ENCODE data around the gene TCF7L1.
A peak's percentile ranks its signal among the peaks of the same experiment; 100 is the strongest.

TCF7L1 gene

DNA sequence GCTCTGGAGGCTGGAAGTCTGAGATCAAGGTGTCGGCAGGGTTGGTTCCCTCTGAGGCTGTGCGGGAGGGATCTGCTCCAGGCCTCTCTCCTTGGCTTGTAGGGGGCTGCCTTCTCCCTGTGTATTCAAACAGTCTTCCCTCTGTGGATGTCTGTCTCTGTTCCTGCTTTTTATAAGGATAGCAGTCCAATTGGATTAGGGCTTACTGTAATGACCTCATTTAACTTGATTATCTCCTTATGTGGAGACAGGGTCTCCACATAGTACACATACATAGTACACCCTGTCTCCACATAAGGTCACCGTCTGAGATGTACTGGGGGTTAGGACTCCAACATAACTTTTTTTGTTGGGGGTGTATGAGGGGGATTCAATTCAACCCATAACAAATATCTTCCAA lies 30.5 kb downstream of the TCF7L1 start:
- no peaks in the 10 kb centered on the region for H3K27me3 ChIP-seq (ENCODE audit: control insufficient read depth, insufficient read depth, low read length)
- no peak overlapping the region for H3K9ac ChIP-seq
- H3K79me2 ChIP-seq: peaks cover 38% of the 10 kb centered on the region
- no peak overlapping the region for H3K4me2 ChIP-seq (ENCODE audit: low read length)
- H3K9me3 ChIP-seq (ENCODE audit: control insufficient read depth, low read length): no peaks in the 10 kb centered on the region
- H3K36me3 ChIP-seq (ENCODE audit: control insufficient read depth, insufficient read depth, low read length): no peaks in the 10 kb centered on the region
- H2AFZ ChIP-seq: no peak overlapping the region
- TF ChIP-seq, protein P1, sequence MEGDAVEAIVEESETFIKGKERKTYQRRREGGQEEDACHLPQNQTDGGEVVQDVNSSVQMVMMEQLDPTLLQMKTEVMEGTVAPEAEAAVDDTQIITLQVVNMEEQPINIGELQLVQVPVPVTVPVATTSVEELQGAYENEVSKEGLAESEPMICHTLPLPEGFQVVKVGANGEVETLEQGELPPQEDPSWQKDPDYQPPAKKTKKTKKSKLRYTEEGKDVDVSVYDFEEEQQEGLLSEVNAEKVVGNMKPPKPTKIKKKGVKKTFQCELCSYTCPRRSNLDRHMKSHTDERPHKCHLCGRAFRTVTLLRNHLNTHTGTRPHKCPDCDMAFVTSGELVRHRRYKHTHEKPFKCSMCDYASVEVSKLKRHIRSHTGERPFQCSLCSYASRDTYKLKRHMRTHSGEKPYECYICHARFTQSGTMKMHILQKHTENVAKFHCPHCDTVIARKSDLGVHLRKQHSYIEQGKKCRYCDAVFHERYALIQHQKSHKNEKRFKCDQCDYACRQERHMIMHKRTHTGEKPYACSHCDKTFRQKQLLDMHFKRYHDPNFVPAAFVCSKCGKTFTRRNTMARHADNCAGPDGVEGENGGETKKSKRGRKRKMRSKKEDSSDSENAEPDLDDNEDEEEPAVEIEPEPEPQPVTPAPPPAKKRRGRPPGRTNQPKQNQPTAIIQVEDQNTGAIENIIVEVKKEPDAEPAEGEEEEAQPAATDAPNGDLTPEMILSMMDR (IDR thresholded peaks at IDR 0.05): no peak
- no peak overlapping the region for H3K4me3 ChIP-seq (ENCODE audit: low read depth, low read length)
- H3K4me1 ChIP-seq: peaks cover 5% of the 10 kb centered on the region
- no peak overlapping the region for H3K27ac ChIP-seq

DNA sequence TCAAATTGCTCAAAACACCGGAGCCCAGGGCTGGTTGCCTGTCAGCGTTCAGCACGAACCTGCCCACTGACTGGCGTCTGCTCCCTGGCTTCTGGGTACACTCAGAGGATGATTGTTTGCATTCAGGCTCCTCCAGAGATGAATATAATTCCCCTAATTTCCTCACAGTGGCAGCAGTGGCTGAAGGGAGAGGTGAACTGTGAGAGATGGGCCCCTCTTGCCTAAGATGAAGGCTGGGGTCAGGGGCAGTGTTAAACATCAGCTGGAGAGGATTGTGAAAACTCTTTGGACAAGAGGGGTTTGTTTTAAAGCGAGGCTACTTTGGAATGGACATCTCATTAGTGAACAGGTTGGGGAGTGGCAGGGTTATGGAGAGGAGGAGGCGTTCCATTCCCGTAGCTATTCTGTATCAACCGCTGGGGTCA lies 31.0 kb downstream of the TCF7L1 start:
- TF ChIP-seq, protein P1 (IDR thresholded peaks at IDR 0.05): no peak
- H3K4me3 ChIP-seq (ENCODE audit: low read depth, low read length): no peak overlapping the region
- no peaks in the 10 kb centered on the region for H3K27me3 ChIP-seq (ENCODE audit: control insufficient read depth, insufficient read depth, low read length)
- H3K4me2 ChIP-seq (ENCODE audit: low read length): no peak overlapping the region
- H3K36me3 ChIP-seq (ENCODE audit: control insufficient read depth, insufficient read depth, low read length): no peaks in the 10 kb centered on the region
- peaks cover 34% of the 10 kb centered on the region for H3K79me2 ChIP-seq
- peaks cover 4% of the 10 kb centered on the region for H3K4me1 ChIP-seq
- H3K9me3 ChIP-seq (ENCODE audit: control insufficient read depth, low read length): no peaks in the 10 kb centered on the region
- H3K9ac ChIP-seq: no peak overlapping the region
- H2AFZ ChIP-seq: no peak overlapping the region
- no peak overlapping the region for H3K27ac ChIP-seq

DNA sequence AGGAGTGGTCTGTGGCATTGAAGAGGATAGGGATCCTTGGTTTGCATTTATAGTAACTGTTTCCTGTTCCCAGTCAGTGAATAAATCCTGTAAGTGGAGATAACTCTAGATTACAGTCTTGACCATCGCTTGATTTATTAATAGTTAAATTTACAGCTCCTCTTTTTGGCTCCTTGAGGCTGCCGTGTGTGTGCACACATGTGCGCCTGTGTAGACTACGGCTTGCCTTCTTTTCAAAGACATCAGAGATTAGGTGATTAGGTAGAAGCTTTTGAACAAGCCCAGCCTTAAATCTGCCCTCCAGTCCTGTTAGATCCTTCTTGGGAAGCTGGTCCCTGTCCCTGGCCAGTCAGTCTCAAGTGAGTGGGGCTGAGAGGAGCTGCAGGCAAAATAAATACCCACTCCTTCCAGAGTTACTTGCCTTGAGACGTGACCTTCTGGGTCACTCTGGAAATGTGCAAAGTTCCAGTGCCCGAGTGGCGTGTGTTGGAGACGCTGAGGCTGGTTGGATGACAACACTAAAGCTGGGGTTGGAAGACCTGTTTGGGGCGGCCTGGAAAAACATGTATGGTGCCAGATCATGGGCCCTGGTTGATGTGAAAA lies 32.0 kb downstream of the TCF7L1 start:
- H3K4me3 ChIP-seq (ENCODE audit: low read depth, low read length): no peak overlapping the region
- H3K4me1 ChIP-seq: peaks cover 13% of the 10 kb centered on the region
- H3K36me3 ChIP-seq (ENCODE audit: control insufficient read depth, insufficient read depth, low read length): no peaks in the 10 kb centered on the region
- TF ChIP-seq, protein P1 (IDR thresholded peaks at IDR 0.05): no peak
- no peaks in the 10 kb centered on the region for H3K9me3 ChIP-seq (ENCODE audit: control insufficient read depth, low read length)
- H3K9ac ChIP-seq: no peak overlapping the region
- H3K79me2 ChIP-seq: peaks cover 23% of the 10 kb centered on the region
- H2AFZ ChIP-seq: peak overlapping the region; percentile 1
- no peak overlapping the region for H3K27ac ChIP-seq
- H3K4me2 ChIP-seq (ENCODE audit: low read length): no peak overlapping the region
- H3K27me3 ChIP-seq (ENCODE audit: control insufficient read depth, insufficient read depth, low read length): no peaks in the 10 kb centered on the region

DNA sequence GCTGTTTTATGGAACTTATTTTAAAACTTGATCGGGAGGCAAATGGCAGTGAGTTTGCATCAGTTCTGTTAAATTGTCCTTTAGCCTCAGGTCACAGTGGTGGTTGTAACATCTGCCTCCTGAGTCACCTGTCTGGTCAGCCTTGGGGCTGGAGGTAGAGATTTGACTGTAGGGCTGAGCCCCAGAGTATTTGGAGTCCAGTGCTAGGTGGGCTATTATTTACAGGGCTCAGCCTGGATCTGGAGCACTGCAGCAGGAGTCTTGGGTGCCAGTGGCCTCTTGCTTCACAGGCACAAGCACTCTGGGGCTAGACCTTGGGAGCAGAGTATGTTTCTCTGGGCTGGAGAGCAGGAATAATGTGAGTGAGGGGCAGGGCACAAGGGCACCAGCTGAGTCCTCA lies 32.8 kb downstream of the TCF7L1 start:
- no peaks in the 10 kb centered on the region for H3K9me3 ChIP-seq (ENCODE audit: control insufficient read depth, low read length)
- H3K27ac ChIP-seq: no peak overlapping the region
- H3K4me2 ChIP-seq (ENCODE audit: low read length): no peak overlapping the region
- no peak overlapping the region for H2AFZ ChIP-seq
- H3K27me3 ChIP-seq (ENCODE audit: control insufficient read depth, insufficient read depth, low read length): no peaks in the 10 kb centered on the region
- TF ChIP-seq, protein P1 (IDR thresholded peaks at IDR 0.05): no peak
- H3K4me1 ChIP-seq: peaks cover 13% of the 10 kb centered on the region
- peaks cover 18% of the 10 kb centered on the region for H3K79me2 ChIP-seq
- no peaks in the 10 kb centered on the region for H3K36me3 ChIP-seq (ENCODE audit: control insufficient read depth, insufficient read depth, low read length)
- H3K4me3 ChIP-seq (ENCODE audit: low read depth, low read length): no peak overlapping the region
- no peak overlapping the region for H3K9ac ChIP-seq

DNA sequence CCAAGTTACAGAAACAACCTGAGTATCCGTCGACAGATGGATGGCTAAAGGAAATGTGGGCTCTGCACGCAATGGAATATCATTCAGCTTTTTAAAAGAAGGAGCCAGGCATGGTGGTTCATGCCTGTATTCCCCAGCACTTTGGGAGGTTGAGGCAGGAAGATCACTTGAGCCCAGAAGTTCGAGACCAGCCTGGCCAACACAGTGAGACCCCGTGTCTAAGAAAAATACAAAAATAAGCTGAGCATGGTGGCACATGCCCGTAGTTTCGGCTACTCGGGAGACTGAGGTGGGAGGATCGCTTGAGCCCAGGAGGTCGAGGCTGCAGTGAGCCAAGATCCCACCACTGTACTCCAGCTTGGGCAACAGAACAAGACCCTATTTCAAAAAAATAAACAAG lies 34.3 kb downstream of the TCF7L1 start:
- H3K9ac ChIP-seq: no peak overlapping the region

More for the DNA sequence above, 34.3 kb downstream of the TCF7L1 start:
- Histone ChIP-seq H3K27me3 (ENCODE audit: control insufficient read depth, insufficient read depth, low read length) (no peaks in the 10 kb centered on the region), H3K4me3 (ENCODE audit: low read depth, low read length) (no peak overlapping the region), H3K9me3 (ENCODE audit: control insufficient read depth, low read length) (no peaks in the 10 kb centered on the region), H2AFZ (no peak overlapping the region), H3K36me3 (ENCODE audit: control insufficient read depth, insufficient read depth, low read length) (no peaks in the 10 kb centered on the region), H3K4me1 (peaks cover 13% of the 10 kb centered on the region), H3K79me2 (peaks cover 11% of the 10 kb centered on the region), H3K4me2 (ENCODE audit: low read length) (no peak overlapping the region), H3K27ac (no peak overlapping the region)
- TF ChIP-seq, protein P1 (IDR thresholded peaks at IDR 0.05): no peak

All from parathyroid adenoma (tissue), 2 donors.